ENCODE data around the gene RUNX3.
A peak's percentile ranks its signal among the peaks of the same experiment; 100 is the strongest.

Gene RUNX3

GRCh38 chr1:24868016-24868875, 61.8 kb downstream of the RUNX3 start:
- peak overlapping the region; percentile 50 for H3K27ac Mint-ChIP-seq
- no peak overlapping the region for H3K4me3 Mint-ChIP-seq
- H3K4me1 Mint-ChIP-seq (ENCODE audit: low read depth) = peaks cover 62% of the 10 kb centered on the region
- intact Hi-C loops (cut with micrococcal nuclease) = no loop called here
- H3K27me3 Mint-ChIP-seq = peaks cover 55% of the 10 kb centered on the region
- no peaks in the 10 kb centered on the region for H3K9me3 Mint-ChIP-seq
- peaks cover 9% of the 10 kb centered on the region for H3K36me3 Mint-ChIP-seq (ENCODE audit: low read depth)

GRCh38 chr1:24867084-24867870, 62.8 kb downstream of the RUNX3 start:
- intact Hi-C loops (cut with micrococcal nuclease) = no loop called here
- H3K27me3 Mint-ChIP-seq = peaks cover 64% of the 10 kb centered on the region
- peak overlapping the region; percentile 35 for H3K27ac Mint-ChIP-seq
- H3K4me3 Mint-ChIP-seq = no peak overlapping the region
- H3K4me1 Mint-ChIP-seq (ENCODE audit: low read depth) = peaks cover 56% of the 10 kb centered on the region
- peaks cover 9% of the 10 kb centered on the region for H3K36me3 Mint-ChIP-seq (ENCODE audit: low read depth)
- H3K9me3 Mint-ChIP-seq = no peaks in the 10 kb centered on the region

- peaks cover 69% of the 10 kb centered on the region for H3K27me3 Mint-ChIP-seq
- H3K36me3 Mint-ChIP-seq (ENCODE audit: low read depth) = peaks cover 7% of the 10 kb centered on the region
- H3K4me3 Mint-ChIP-seq = no peak overlapping the region
- H3K9me3 Mint-ChIP-seq = no peaks in the 10 kb centered on the region
- intact Hi-C loops (cut with micrococcal nuclease) = no loop called here
- peak overlapping the region; percentile 35 for H3K27ac Mint-ChIP-seq
- peaks cover 47% of the 10 kb centered on the region for H3K4me1 Mint-ChIP-seq (ENCODE audit: low read depth)
Measured at GRCh38 chr1:24866211-24867083, 63.6 kb downstream of the RUNX3 start.

GRCh38 chr1:24865587-24865986, 64.5 kb downstream of the RUNX3 start:
- Mint-ChIP-seq H3K27ac (no peak overlapping the region), H3K4me3 (no peak overlapping the region), H3K36me3 (ENCODE audit: low read depth) (no peaks in the 10 kb centered on the region), H3K4me1 (ENCODE audit: low read depth) (peaks cover 39% of the 10 kb centered on the region), H3K27me3 (peaks cover 65% of the 10 kb centered on the region), H3K9me3 (no peaks in the 10 kb centered on the region)
- intact Hi-C loops (cut with micrococcal nuclease) = no loop called here

GRCh38 chr1:24865168-24865567, 64.9 kb downstream of the RUNX3 start:
- no peaks in the 10 kb centered on the region for H3K9me3 Mint-ChIP-seq
- H3K36me3 Mint-ChIP-seq (ENCODE audit: low read depth) = no peaks in the 10 kb centered on the region
- H3K27me3 Mint-ChIP-seq = peaks cover 62% of the 10 kb centered on the region
- H3K4me1 Mint-ChIP-seq (ENCODE audit: low read depth) = peaks cover 35% of the 10 kb centered on the region
- H3K4me3 Mint-ChIP-seq = no peak overlapping the region
- intact Hi-C loops (cut with micrococcal nuclease) = no loop called here
- no peak overlapping the region for H3K27ac Mint-ChIP-seq

GRCh38 chr1:24864370-24864777, 65.7 kb downstream of the RUNX3 start:
- H3K4me3 Mint-ChIP-seq = no peak overlapping the region
- no peak overlapping the region for H3K27ac Mint-ChIP-seq
- intact Hi-C loops (cut with micrococcal nuclease) = no loop called here
- no peaks in the 10 kb centered on the region for H3K36me3 Mint-ChIP-seq (ENCODE audit: low read depth)
- no peaks in the 10 kb centered on the region for H3K9me3 Mint-ChIP-seq
- H3K27me3 Mint-ChIP-seq = peaks cover 60% of the 10 kb centered on the region
- H3K4me1 Mint-ChIP-seq (ENCODE audit: low read depth) = peaks cover 30% of the 10 kb centered on the region

GRCh38 chr1:24862775-24863483, 67.1 kb downstream of the RUNX3 start:
- H3K9me3 Mint-ChIP-seq = no peaks in the 10 kb centered on the region

GRCh38 chr1:24861821-24862727, 68.0 kb downstream of the RUNX3 start:
- Mint-ChIP-seq H3K27ac (no peak overlapping the region), H3K36me3 (ENCODE audit: low read depth) (no peaks in the 10 kb centered on the region), H3K9me3 (no peaks in the 10 kb centered on the region), H3K4me1 (ENCODE audit: low read depth) (peaks cover 23% of the 10 kb centered on the region), H3K4me3 (no peak overlapping the region), H3K27me3 (peaks cover 52% of the 10 kb centered on the region)
- intact Hi-C loops (cut with micrococcal nuclease) = no loop called here

More at GRCh38 chr1:24862775-24863483, 67.1 kb downstream of the RUNX3 start:
- Mint-ChIP-seq H3K36me3 (ENCODE audit: low read depth) (no peaks in the 10 kb centered on the region), H3K4me3 (no peak overlapping the region), H3K27ac (no peak overlapping the region), H3K27me3 (peaks cover 53% of the 10 kb centered on the region), H3K4me1 (ENCODE audit: low read depth) (peaks cover 26% of the 10 kb centered on the region)
- intact Hi-C loops (cut with micrococcal nuclease) = no loop called here

GRCh38 chr1:24860841-24861240, 69.2 kb downstream of the RUNX3 start:
- H3K36me3 Mint-ChIP-seq (ENCODE audit: low read depth) = no peaks in the 10 kb centered on the region
- H3K9me3 Mint-ChIP-seq = no peaks in the 10 kb centered on the region
- intact Hi-C loops (cut with micrococcal nuclease) = no loop called here
- H3K4me3 Mint-ChIP-seq = no peak overlapping the region
- peaks cover 23% of the 10 kb centered on the region for H3K4me1 Mint-ChIP-seq (ENCODE audit: low read depth)
- H3K27ac Mint-ChIP-seq = no peak overlapping the region
- H3K27me3 Mint-ChIP-seq = peaks cover 50% of the 10 kb centered on the region

- peaks cover 19% of the 10 kb centered on the region for H3K4me1 Mint-ChIP-seq (ENCODE audit: low read depth)
- no peaks in the 10 kb centered on the region for H3K9me3 Mint-ChIP-seq
- H3K36me3 Mint-ChIP-seq (ENCODE audit: low read depth) = no peaks in the 10 kb centered on the region
- no peak overlapping the region for H3K27ac Mint-ChIP-seq
- no peak overlapping the region for H3K4me3 Mint-ChIP-seq
- intact Hi-C loops (cut with micrococcal nuclease) = no loop called here
- peaks cover 49% of the 10 kb centered on the region for H3K27me3 Mint-ChIP-seq
Measured at GRCh38 chr1:24859063-24860010, 70.7 kb downstream of the RUNX3 start.

- intact Hi-C loops (cut with micrococcal nuclease) = no loop called here
- peaks cover 10% of the 10 kb centered on the region for H3K4me1 Mint-ChIP-seq (ENCODE audit: low read depth)
- H3K27me3 Mint-ChIP-seq = peaks cover 45% of the 10 kb centered on the region
- H3K36me3 Mint-ChIP-seq (ENCODE audit: low read depth) = no peaks in the 10 kb centered on the region
- no peak overlapping the region for H3K4me3 Mint-ChIP-seq
- no peaks in the 10 kb centered on the region for H3K9me3 Mint-ChIP-seq
- no peak overlapping the region for H3K27ac Mint-ChIP-seq
Measured at GRCh38 chr1:24858277-24858676, 71.8 kb downstream of the RUNX3 start.

Measured in dendritic cell treated with granulocyte-macrophage colony-stimulating factor and Interleukin-4, amounts not matched to agents 40 ng/mL and 50 ng/mL, for 4 days (primary cell).